CD14-positive monocyte (primary cell): Measurements from ENCODE around the gene KLRF1. TPM values are rescaled to one million over a fixed set of nuclear protein-coding genes. Genes with fewer than 3 reads are reported as not detected.

Experiments used
- DNase-seq, 3 donors: peaks; one replicate each; pipeline ENCODE4 v3.0.0-alpha.2; 2011 to 2022
- H2AFZ ChIP-seq: 2 replicates; pipeline ENCODE4 v1.6.0; 2012; ENCODE audit warnings: mild to moderate bottlenecking, low read depth, low read length, inconsistent platforms; ENCODE audit not compliant: insufficient read depth, poor library complexity, severe bottlenecking
- H3K27ac ChIP-seq, 2 donors: 1 replicate in 1 of 2; 2 replicates in 1 of 2; pipeline ENCODE4 v1.5.1; 2012 to 2013; ENCODE audit warnings: low read length in 2 of 2, control low read depth in 1 of 2, inconsistent platforms in 1 of 2, low read depth in 1 of 2, mild to moderate bottlenecking in 1 of 2
- H3K27me3 ChIP-seq, 2 donors: one replicate each; pipeline versions ENCODE4 v1.6.0 to v1.6.1; 2011 to 2013; ENCODE audit warnings: low read length in 2 of 2; ENCODE audit not compliant: control insufficient read depth in 2 of 2, insufficient read depth in 2 of 2
- H3K36me3 ChIP-seq, 2 donors: replicated peaks in 1 of 2; 1 replicate in 1 of 2; 2 replicates in 1 of 2; pipeline versions ENCODE4 v1.5.1 to v1.6.1; 2012 to 2013; ENCODE audit warnings: low read length in 2 of 2, control low read depth in 1 of 2, inconsistent platforms in 1 of 2, mild to moderate bottlenecking in 1 of 2; ENCODE audit not compliant: insufficient read depth in 2 of 2, control insufficient read depth in 1 of 2
- H3K4me1 ChIP-seq, 2 donors: 1 replicate in 1 of 2; 2 replicates in 1 of 2; pipeline versions ENCODE4 v1.5.1 to v1.6.1; 2012 to 2013; ENCODE audit warnings: low read length in 2 of 2, control low read depth in 1 of 2, inconsistent platforms in 1 of 2, mild to moderate bottlenecking in 1 of 2, moderate library complexity in 1 of 2; ENCODE audit not compliant: insufficient read depth in 2 of 2, control insufficient read depth in 1 of 2
- H3K4me2 ChIP-seq: replicated peaks from 2 replicates; pipeline ENCODE3; 2012; ENCODE audit warnings: low read length, moderate library complexity, mild to moderate bottlenecking; ENCODE audit not compliant: poor library complexity, severe bottlenecking; ENCODE audit errors: extremely low read depth
- H3K4me3 ChIP-seq, 3 experiments: fragments of 200-600 bp in 1 of 3; sonication (generic) in 1 of 3; replicated peaks in 1 of 3; 1 replicate in 2 of 3; 2 replicates in 1 of 3; pipeline ENCODE4 v1.5.1; 2011 to 2013; ENCODE audit warnings: low read length in 3 of 3, mild to moderate bottlenecking in 3 of 3, control low read depth in 2 of 3, low read depth in 2 of 3, inconsistent platforms in 1 of 3, moderate library complexity in 1 of 3
- H3K79me2 ChIP-seq: 2 replicates; pipeline ENCODE4 v1.6.0; 2012; ENCODE audit warnings: mild to moderate bottlenecking, control low read depth, inconsistent platforms, low read length, moderate library complexity; ENCODE audit not compliant: insufficient read depth
- H3K9ac ChIP-seq: 2 replicates; pipeline ENCODE4 v1.6.0; 2017; ENCODE audit warnings: low read length, mild to moderate bottlenecking; ENCODE audit not compliant: insufficient read depth, poor library complexity, severe bottlenecking
- H3K9me3 ChIP-seq, 2 donors: replicated peaks in 1 of 2; 1 replicate in 1 of 2; 2 replicates in 1 of 2; pipeline versions ENCODE4 v1.5.1 to v1.6.1; 2012 to 2013; ENCODE audit warnings: low read length in 2 of 2, control low read depth in 1 of 2; ENCODE audit not compliant: control insufficient read depth in 1 of 2, insufficient read depth in 1 of 2
- H4K20me1 ChIP-seq: 2 replicates; pipeline ENCODE4 v1.6.0; 2012; ENCODE audit warnings: mild to moderate bottlenecking, low read length, control low read depth, moderate library complexity; ENCODE audit not compliant: insufficient read depth
- H3K27ac Mint-ChIP-seq, 7 donors: one replicate each; pipeline ENCODE4 v1.8.0; 2020; ENCODE audit warnings: mild to moderate bottlenecking in 7 of 7, mixed read lengths in 7 of 7, moderate library complexity in 6 of 7, inconsistent platforms in 2 of 7
- H3K27me3 Mint-ChIP-seq, 3 donors: one replicate each; pipeline ENCODE4 v1.8.0; 2021 to 2022; ENCODE audit warnings: low read depth in 3 of 3, mild to moderate bottlenecking in 3 of 3, mixed read lengths in 3 of 3, moderate library complexity in 3 of 3, inconsistent platforms in 1 of 3
- H3K36me3 Mint-ChIP-seq, 2 donors: one replicate each; pipeline ENCODE4 v1.8.0; 2020; ENCODE audit warnings: mixed read lengths in 2 of 2, inconsistent platforms in 1 of 2, mild to moderate bottlenecking in 1 of 2
- H3K4me1 Mint-ChIP-seq: one replicate; pipeline ENCODE4 v1.8.0; 2020; ENCODE audit warnings: mild to moderate bottlenecking, mixed read lengths
- H3K4me3 Mint-ChIP-seq, 2 donors: one replicate each; pipeline ENCODE4 v1.8.0; 2020; ENCODE audit warnings: mild to moderate bottlenecking in 2 of 2, mixed read lengths in 2 of 2, moderate library complexity in 1 of 2
- H3K9me3 Mint-ChIP-seq, 7 donors: one replicate each; pipeline ENCODE4 v1.8.0; 2020 to 2022; ENCODE audit warnings: mixed read lengths in 7 of 7, mild to moderate bottlenecking in 6 of 7, moderate library complexity in 6 of 7, inconsistent platforms in 2 of 7
- WGBS: methylation state at CpG from one replicate; pipeline ENCODE4 v1.1.5; 2013; ENCODE audit warnings: missing lambda C conversion rate; ENCODE audit not compliant: insufficient coverage; 5-methylcytosine and 5-hydroxymethylcytosine counted together
- intact Hi-C, 2 donors: fragments of 100-400 bp; cut with micrococcal nuclease; formaldehyde crosslinking; loops; one replicate each; pipeline versions ENCODE4 v1.15.0 to v1.15.1; 2023
- polyA plus RNA-seq, 3 donors: library from polyadenylated mRNA; depleted of rRNA in 1 of 3; unstranded in 2 of 3; stranded (reverse) in 1 of 3; fragments of 300-500 nt in 2 of 3; fragments of >200 nt in 1 of 3; fragmentation: Illumina TruSeq in 2 of 3; gene quantifications; 1 replicate in 2 of 3; 2 replicates in 1 of 3; pipeline ENCODE4 v1.2.3, GENCODE V29; 2012 to 2021
- TF ChIP-seq, protein P1 (sequence below): fragments of 200-600 bp; IDR thresholded peaks from one replicate; pipeline ENCODE4 v1.8.0; 2022; ENCODE audit warnings: antibody characterized with exemption, mild to moderate bottlenecking

Gene KLRF1
- polyA plus RNA-seq, 3 donors: 0.45 to 2.2 (median 1.0) TPM

DNA sequence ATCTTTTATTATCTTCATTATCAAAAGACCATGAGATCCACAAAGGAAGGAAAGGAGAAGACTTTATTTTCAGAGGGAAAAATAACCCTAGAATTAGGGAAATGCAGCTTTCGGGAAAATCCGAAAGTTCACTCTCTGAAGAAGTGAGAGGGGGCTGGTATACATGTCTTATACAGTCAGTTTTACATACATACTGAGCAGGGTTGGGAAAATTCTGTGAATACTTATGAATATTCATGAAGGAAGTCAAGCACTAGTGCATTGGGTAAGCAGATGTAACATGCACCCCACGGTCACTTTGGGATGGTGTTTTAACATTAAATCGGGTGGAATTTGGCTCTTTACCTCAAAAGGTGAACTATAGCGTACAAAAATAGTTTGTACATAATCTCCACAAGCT lies 15.7 kb upstream of the KLRF1 start:
- H3K9me3 ChIP-seq: no peaks in the 10 kb centered on the region
- H4K20me1 ChIP-seq: no peaks in the 10 kb centered on the region
- H3K36me3 Mint-ChIP-seq: no peaks in the 10 kb centered on the region
- peaks cover 0 to 3% (median 0%) of the 10 kb centered on the region in 3 donors for H3K27me3 Mint-ChIP-seq
- peak overlapping the region; percentile 65 for H3K4me2 ChIP-seq
- no peaks in the 10 kb centered on the region for H3K36me3 ChIP-seq
- peaks cover 42% of the 10 kb centered on the region for H3K4me1 Mint-ChIP-seq
- DNase-seq: peak in 1 of 3 donors; percentile 27
- H3K27ac ChIP-seq: peak overlapping the region in 1 of 2 donors; percentile 64
- TF ChIP-seq, protein P1, sequence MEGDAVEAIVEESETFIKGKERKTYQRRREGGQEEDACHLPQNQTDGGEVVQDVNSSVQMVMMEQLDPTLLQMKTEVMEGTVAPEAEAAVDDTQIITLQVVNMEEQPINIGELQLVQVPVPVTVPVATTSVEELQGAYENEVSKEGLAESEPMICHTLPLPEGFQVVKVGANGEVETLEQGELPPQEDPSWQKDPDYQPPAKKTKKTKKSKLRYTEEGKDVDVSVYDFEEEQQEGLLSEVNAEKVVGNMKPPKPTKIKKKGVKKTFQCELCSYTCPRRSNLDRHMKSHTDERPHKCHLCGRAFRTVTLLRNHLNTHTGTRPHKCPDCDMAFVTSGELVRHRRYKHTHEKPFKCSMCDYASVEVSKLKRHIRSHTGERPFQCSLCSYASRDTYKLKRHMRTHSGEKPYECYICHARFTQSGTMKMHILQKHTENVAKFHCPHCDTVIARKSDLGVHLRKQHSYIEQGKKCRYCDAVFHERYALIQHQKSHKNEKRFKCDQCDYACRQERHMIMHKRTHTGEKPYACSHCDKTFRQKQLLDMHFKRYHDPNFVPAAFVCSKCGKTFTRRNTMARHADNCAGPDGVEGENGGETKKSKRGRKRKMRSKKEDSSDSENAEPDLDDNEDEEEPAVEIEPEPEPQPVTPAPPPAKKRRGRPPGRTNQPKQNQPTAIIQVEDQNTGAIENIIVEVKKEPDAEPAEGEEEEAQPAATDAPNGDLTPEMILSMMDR: no peak
- no peak overlapping the region for H2AFZ ChIP-seq
- H3K9me3 Mint-ChIP-seq: no peaks in the 10 kb centered on the region
- peak overlapping the region in 1 of 7 donors; percentile 92 for H3K27ac Mint-ChIP-seq
- no peak overlapping the region for H3K4me3 ChIP-seq
- intact Hi-C loops: loop anchor here (5.0 to 10.0 kb wide), 3 partner anchors 59 to 333 kb away; no protein-coding TSS in a partner anchor
- 60% methylated on average over 3 of the region's 5 CpGs for WGBS
- H3K79me2 ChIP-seq: no peaks in the 10 kb centered on the region
- H3K4me1 ChIP-seq: peaks cover 32 to 43% of the 10 kb centered on the region in 2 donors
- peak overlapping the region in 1 of 2 donors; percentile 59 for H3K4me3 Mint-ChIP-seq
- no peak overlapping the region for H3K9ac ChIP-seq
- no peaks in the 10 kb centered on the region for H3K27me3 ChIP-seq

DNA sequence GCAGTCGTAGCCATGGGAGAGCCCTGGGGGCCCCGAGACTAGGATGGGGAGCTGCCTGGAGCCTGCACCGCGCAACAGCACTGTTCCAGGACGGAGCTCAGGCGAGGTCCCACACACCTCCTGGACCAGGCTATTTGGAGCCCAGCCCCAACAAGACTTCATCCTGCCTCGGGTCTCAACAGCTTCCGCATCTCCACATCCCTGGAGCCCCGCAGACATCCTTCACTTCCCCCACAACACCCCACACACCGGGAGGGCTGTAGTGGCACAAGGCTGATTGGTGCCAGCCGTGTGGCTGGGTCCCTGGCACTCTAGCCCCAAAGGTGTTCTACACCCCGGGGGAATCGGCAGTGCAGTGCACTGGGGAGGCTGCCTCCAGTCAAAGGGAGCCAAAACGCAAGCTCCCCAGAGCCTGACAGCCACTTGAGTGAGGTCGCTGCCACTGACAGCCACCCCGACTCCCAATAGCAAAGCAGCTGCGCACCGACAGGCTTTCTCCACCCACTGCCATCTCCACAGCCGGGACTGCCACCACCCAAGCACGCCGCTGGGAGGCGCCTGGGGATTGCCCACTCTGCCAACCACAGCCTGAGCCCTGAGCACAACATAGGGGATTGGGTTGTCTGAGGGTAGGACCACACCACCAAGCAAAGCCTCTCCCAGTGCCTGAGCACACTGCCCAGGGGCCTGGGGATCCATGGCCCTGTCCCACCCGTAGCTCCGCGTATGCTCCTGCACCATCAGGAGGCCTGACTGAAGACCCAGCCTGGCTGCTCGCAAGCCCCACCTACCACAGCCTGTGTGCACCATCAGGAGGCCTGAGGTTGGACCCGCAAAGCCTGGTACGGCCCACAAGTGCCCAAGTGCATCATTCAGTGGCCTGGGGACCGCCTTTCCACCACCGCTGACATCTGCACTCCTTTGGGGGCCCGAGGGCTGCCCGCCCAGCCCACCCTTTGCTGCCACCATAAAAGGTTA lies 13.2 kb upstream of the KLRF1 start:
- intact Hi-C loops: loop anchor here (5.0 to 10.0 kb wide), 3 partner anchors 62 to 331 kb away; no protein-coding TSS in a partner anchor
- peak overlapping the region; percentile 90 for H2AFZ ChIP-seq

More for the DNA sequence above, 13.2 kb upstream of the KLRF1 start:
- no peaks in the 10 kb centered on the region for H3K79me2 ChIP-seq
- DNase-seq: peak; percentile 74 to 79 (median 79)
- peaks cover 0 to 4% (median 0%) of the 10 kb centered on the region in 3 donors for H3K27me3 Mint-ChIP-seq
- TF ChIP-seq, protein P1: peak; percentile 95
- WGBS: 21% methylated on average over 25 of the region's 32 CpGs
- no peaks in the 10 kb centered on the region for H3K9me3 Mint-ChIP-seq
- no peaks in the 10 kb centered on the region for H3K9me3 ChIP-seq
- peak overlapping the region; percentile 17 to 85 (median 73) for H3K27ac Mint-ChIP-seq
- H4K20me1 ChIP-seq: no peaks in the 10 kb centered on the region
- H3K27ac ChIP-seq: peak overlapping the region; percentile 50
- H3K9ac ChIP-seq: peak overlapping the region; percentile 57
- H3K36me3 Mint-ChIP-seq: no peaks in the 10 kb centered on the region
- peak overlapping the region; percentile 79 to 89 for H3K4me3 Mint-ChIP-seq
- peak overlapping the region; percentile 36 to 77 (median 50) for H3K4me3 ChIP-seq
- peaks cover 34% of the 10 kb centered on the region for H3K4me1 Mint-ChIP-seq
- no peaks in the 10 kb centered on the region for H3K27me3 ChIP-seq
- H3K36me3 ChIP-seq: no peaks in the 10 kb centered on the region
- H3K4me1 ChIP-seq: peaks cover 32 to 43% of the 10 kb centered on the region in 2 donors
- H3K4me2 ChIP-seq: peak overlapping the region; percentile 88
